Upper lobe of right lung (tissue), 1 donor: ENCODE measurements around the gene ARHGEF6. TPM values are rescaled to one million over a fixed set of nuclear protein-coding genes. Genes with fewer than 3 reads are reported as not detected.
A peak's percentile ranks its signal among the peaks of the same experiment; 100 is the strongest.

Source experiments
- ATAC-seq: fragments of 200-7000 bp; cut with Tn5 transposase; one replicate; pipeline ENCODE4 v1.9.1; 2020; ENCODE audit warnings: mild to moderate bottlenecking, moderate library complexity
- DNase-seq: peaks from one replicate; pipeline ENCODE4 v3.0.0-alpha.2; 2020
- H3K27ac ChIP-seq: fragments of 200-600 bp; one replicate; pipeline ENCODE4 v1.8.0; 2022
- H3K27me3 ChIP-seq: fragments of 200-600 bp; one replicate; pipeline ENCODE4 v1.8.0; 2022; ENCODE audit warnings: mild to moderate bottlenecking
- H3K36me3 ChIP-seq: fragments of 200-600 bp; one replicate; pipeline ENCODE4 v1.8.0; 2022
- H3K4me1 ChIP-seq: fragments of 200-600 bp; one replicate; pipeline ENCODE4 v1.8.0; 2022
- H3K4me3 ChIP-seq: fragments of 200-600 bp; one replicate; pipeline ENCODE4 v1.8.0; 2022; ENCODE audit warnings: mild to moderate bottlenecking
- H3K9me3 ChIP-seq: fragments of 200-600 bp; one replicate; pipeline ENCODE4 v1.8.0; 2022
- CTCF ChIP-seq: fragments of 200-600 bp; IDR thresholded peaks from one replicate; pipeline ENCODE4 v1.8.0; 2022; ENCODE audit warnings: antibody characterized with exemption
- intact Hi-C: fragments of 100-400 bp; cut with DNase I; formaldehyde crosslinking; loops from one replicate; pipeline ENCODE4 v1.11.0; 2022
- total RNA-seq: library from RNA; stranded (reverse); fragmentation: NEBNext Ultra II Directional; extraction: Animal tissue kit (Norgen Biotek cat#: 25700); gene quantifications from one replicate; pipeline ENCODE4 v1.2.1, GENCODE V29; 2021
- donor health status: DM: no; HTN: yes; CAD: no; lungs with severe emphysema.

Gene ARHGEF6
- total RNA-seq, 1 donor from 2014 or later = 42.8 TPM

- TF ChIP-seq CTCF = no peak
- H3K4me1 ChIP-seq = peaks cover 9% of the 10 kb centered on the region
- H3K27ac ChIP-seq = no peak overlapping the region
- H3K4me3 ChIP-seq = no peak overlapping the region
- DNase-seq (no peak), ATAC-seq (no peak)
- H3K27me3 ChIP-seq = no peaks in the 10 kb centered on the region
- H3K36me3 ChIP-seq = no peaks in the 10 kb centered on the region
- H3K9me3 ChIP-seq = no peaks in the 10 kb centered on the region
- intact Hi-C loops = no loop called here
Observed at GRCh38 chrX:136750364-136750763, 30.4 kb downstream of the ARHGEF6 start.

GRCh38 chrX:136747003-136747986 lies 33.4 kb downstream of the ARHGEF6 start:
- no peaks in the 10 kb centered on the region for H3K27me3 ChIP-seq
- no peaks in the 10 kb centered on the region for H3K36me3 ChIP-seq
- no peak for TF ChIP-seq CTCF
- no peak for DNase-seq
- peak; percentile 41 for ATAC-seq
- H3K27ac ChIP-seq = no peak overlapping the region
- intact Hi-C loops = no loop called here
- peaks cover 11% of the 10 kb centered on the region for H3K4me1 ChIP-seq
- no peaks in the 10 kb centered on the region for H3K9me3 ChIP-seq
- H3K4me3 ChIP-seq = no peak overlapping the region

GRCh38 chrX:136745215-136746173 lies 35.2 kb downstream of the ARHGEF6 start:
- no peak for ATAC-seq
- no peaks in the 10 kb centered on the region for H3K36me3 ChIP-seq
- no peak for TF ChIP-seq CTCF
- no peaks in the 10 kb centered on the region for H3K27me3 ChIP-seq
- no peaks in the 10 kb centered on the region for H3K9me3 ChIP-seq
- H3K4me3 ChIP-seq = no peak overlapping the region
- no peak for DNase-seq
- H3K27ac ChIP-seq = peak overlapping the region; percentile 51
- intact Hi-C loops = no loop called here
- H3K4me1 ChIP-seq = peaks cover 11% of the 10 kb centered on the region

- Histone ChIP-seq H3K4me3 (no peak overlapping the region), H3K4me1 (peaks cover 11% of the 10 kb centered on the region), H3K27ac (no peak overlapping the region), H3K9me3 (no peaks in the 10 kb centered on the region), H3K27me3 (no peaks in the 10 kb centered on the region), H3K36me3 (no peaks in the 10 kb centered on the region)
- intact Hi-C loops = no loop called here
- no peak for DNase-seq
- ATAC-seq = no peak
- no peak for TF ChIP-seq CTCF
Observed at GRCh38 chrX:136742721-136743379, 37.9 kb downstream of the ARHGEF6 start.

GRCh38 chrX:136738049-136738729 lies 42.5 kb downstream of the ARHGEF6 start:
- DNase-seq = no peak
- ATAC-seq = no peak
- H3K4me1 ChIP-seq = no peaks in the 10 kb centered on the region
- no peak overlapping the region for H3K4me3 ChIP-seq
- H3K9me3 ChIP-seq = no peaks in the 10 kb centered on the region
- no peaks in the 10 kb centered on the region for H3K27me3 ChIP-seq
- intact Hi-C loops = no loop called here
- H3K36me3 ChIP-seq = no peaks in the 10 kb centered on the region
- TF ChIP-seq CTCF = no peak
- H3K27ac ChIP-seq = no peak overlapping the region
